Lower leg skin (tissue), 3 donors: ENCODE results near the gene SMIM20.

ENCODE experiments used
- CTCF ChIP-seq, 3 donors: fragments of 450-650 bp; IDR thresholded peaks; one replicate each; pipeline ENCODE4 v1.5.1; 2016; ENCODE audit warnings: antibody characterized with exemption in 3 of 3, mild to moderate bottlenecking in 3 of 3, moderate library complexity in 2 of 3
- POLR2A ChIP-seq, 2 donors: fragments of 450-650 bp; IDR thresholded peaks; one replicate each; pipeline ENCODE4 v1.6.1; 2016 to 2017; ENCODE audit warnings: antibody characterized with exemption in 2 of 2, mild to moderate bottlenecking in 1 of 2, moderate library complexity in 1 of 2

DNA sequence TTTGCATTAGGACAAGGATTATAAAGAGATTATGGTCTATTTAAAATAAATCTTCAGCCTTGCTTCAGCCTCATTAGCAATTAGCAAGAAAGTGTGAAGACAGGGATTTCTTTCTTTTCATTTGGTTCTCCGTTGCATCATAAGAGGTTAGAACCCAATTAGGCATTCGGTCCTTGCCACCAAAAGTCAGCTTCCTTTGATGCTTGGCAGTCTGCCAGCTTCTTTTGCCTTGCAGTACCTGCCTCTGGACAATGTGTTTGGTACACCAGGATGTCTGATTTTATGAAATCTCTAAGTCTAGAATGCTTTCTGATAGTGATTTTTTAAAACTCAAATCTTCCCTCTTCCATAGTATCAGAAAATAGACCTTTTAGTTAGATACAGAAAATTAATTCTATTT lies 12.4 kb downstream of the SMIM20 start:
- TF ChIP-seq CTCF (IDR thresholded peaks at IDR 0.05) (no peak), POLR2A (IDR thresholded peaks at IDR 0.05) (no peak)
